Activated naive CD8-positive, alpha-beta T cell treated with anti-CD3 and anti-CD28 coated beads, Interleukin-2, amount 50 U/mL, for 24 hours (primary cell): ENCODE data around the gene MAP4K4.
"Not testable (repeated sequence)": the region's sequence is repeated elsewhere in the genome, so short reads cannot be mapped to it uniquely, and the experiment has no call there.

Experiments
- ATAC-seq: fragments of 150-1000 bp; cut with Tn5 transposase; one replicate; pipeline ENCODE4 v1.10.0; 2021
- DNase-seq: peaks from one replicate; pipeline ENCODE4 v3.0.0; 2021
- H3K27ac Mint-ChIP-seq: one replicate; pipeline ENCODE4 v1.8.0; 2021; ENCODE audit warnings: mild to moderate bottlenecking, mixed read lengths
- H3K27me3 Mint-ChIP-seq: one replicate; pipeline ENCODE4 v1.8.0; 2021; ENCODE audit warnings: mixed read lengths
- H3K36me3 Mint-ChIP-seq: one replicate; pipeline ENCODE4 v1.8.0; 2021; ENCODE audit warnings: low read depth, mixed read lengths
- H3K4me1 Mint-ChIP-seq: one replicate; pipeline ENCODE4 v1.8.0; 2021; ENCODE audit warnings: mixed read lengths
- H3K4me3 Mint-ChIP-seq: one replicate; pipeline ENCODE4 v1.8.0; 2021; ENCODE audit warnings: mild to moderate bottlenecking, moderate library complexity, mixed read lengths
- H3K9me3 Mint-ChIP-seq: one replicate; pipeline ENCODE4 v1.8.0; 2021; ENCODE audit warnings: mixed read lengths

The MAP4K4 gene

GRCh38 chr2:101899871-101900270 lies 202.4 kb downstream of the MAP4K4 start:
- ATAC-seq (no peak), DNase-seq (no peak)
- H3K36me3 Mint-ChIP-seq, result peaks cover under 1% of the 10 kb centered on the region
- H3K27me3 Mint-ChIP-seq, result peaks cover 2% of the 10 kb centered on the region
- no peak overlapping the region for H3K27ac Mint-ChIP-seq
- H3K4me3 Mint-ChIP-seq, result no peak overlapping the region
- H3K4me1 Mint-ChIP-seq, result peaks cover 20% of the 10 kb centered on the region
- peaks cover 8% of the 10 kb centered on the region for H3K9me3 Mint-ChIP-seq

- Mint-ChIP-seq H3K36me3 (peaks cover 3% of the 10 kb centered on the region), H3K27ac (peak overlapping the region; percentile 67), H3K4me3 (no peak overlapping the region), H3K9me3 (peaks cover 12% of the 10 kb centered on the region), H3K27me3 (peaks cover 4% of the 10 kb centered on the region), H3K4me1 (peaks cover 20% of the 10 kb centered on the region)
- DNase-seq (peak; percentile 21), ATAC-seq (peak; percentile 91)
These were observed 202.9 kb downstream of the MAP4K4 start for GRCh38 chr2:101900375-101900774.

DNA sequence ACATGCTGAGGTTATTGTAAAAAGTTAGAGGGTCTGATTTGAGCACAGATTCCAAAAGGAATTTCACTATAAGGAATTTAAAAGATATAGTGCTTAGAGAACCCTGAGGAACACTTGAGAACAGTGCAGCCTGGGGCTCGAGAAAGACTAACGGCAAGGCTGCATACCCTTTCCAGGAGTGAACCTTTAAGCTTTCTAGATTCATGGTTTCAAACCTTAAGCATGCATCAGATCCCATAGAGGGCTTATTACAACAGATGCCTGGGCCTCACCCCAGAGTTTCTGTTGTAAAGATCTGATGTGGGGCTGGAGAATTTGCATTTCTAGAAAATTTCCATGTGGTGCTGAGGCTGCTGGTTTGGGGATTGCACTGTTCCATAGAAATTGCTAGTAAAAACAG lies 203.7 kb downstream of the MAP4K4 start:
- no peak overlapping the region for H3K4me3 Mint-ChIP-seq
- no peak overlapping the region for H3K27ac Mint-ChIP-seq
- H3K4me1 Mint-ChIP-seq, result peaks cover 20% of the 10 kb centered on the region
- peaks cover 3% of the 10 kb centered on the region for H3K36me3 Mint-ChIP-seq
- H3K27me3 Mint-ChIP-seq, result peaks cover 6% of the 10 kb centered on the region
- DNase-seq (no peak), ATAC-seq (no peak)
- H3K9me3 Mint-ChIP-seq, result peaks cover 17% of the 10 kb centered on the region

DNA sequence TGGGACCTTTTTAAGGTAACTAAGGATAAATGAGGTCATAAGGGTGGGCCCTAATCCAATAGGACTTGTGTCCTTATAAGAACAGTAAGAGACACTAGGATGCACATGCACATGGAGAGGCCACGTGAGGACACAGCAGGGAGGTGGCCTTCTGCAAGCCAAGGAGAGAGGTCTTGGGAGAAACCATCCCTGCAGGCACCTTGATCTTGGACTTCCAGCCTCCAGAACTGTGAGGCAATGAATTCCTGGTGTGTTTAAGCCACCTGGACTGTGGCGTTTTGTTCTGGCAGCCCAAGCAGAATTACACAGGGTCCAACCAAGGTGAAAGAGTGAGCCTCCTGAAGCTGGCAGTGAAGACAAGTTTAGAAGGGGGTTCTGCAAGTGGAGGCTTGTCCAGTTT lies 204.7 kb downstream of the MAP4K4 start:
- peaks cover 17% of the 10 kb centered on the region for H3K9me3 Mint-ChIP-seq

GRCh38 chr2:101904916-101905315 lies 207.4 kb downstream of the MAP4K4 start:
- Mint-ChIP-seq H3K36me3 (peaks cover 3% of the 10 kb centered on the region), H3K4me3 (no peak overlapping the region), H3K4me1 (peaks cover 18% of the 10 kb centered on the region), H3K9me3 (peaks cover 33% of the 10 kb centered on the region), H3K27me3 (peaks cover 11% of the 10 kb centered on the region), H3K27ac (no peak overlapping the region)
- ATAC-seq, result no peak
- no peak for DNase-seq

More for the DNA sequence above, 204.7 kb downstream of the MAP4K4 start:
- Mint-ChIP-seq H3K4me1 (peaks cover 20% of the 10 kb centered on the region), H3K27ac (no peak overlapping the region), H3K27me3 (peaks cover 6% of the 10 kb centered on the region), H3K4me3 (no peak overlapping the region), H3K36me3 (peaks cover 3% of the 10 kb centered on the region)
- ATAC-seq, result no peak
- DNase-seq, result no peak

- ATAC-seq, result no peak
- peaks cover 9% of the 10 kb centered on the region for H3K4me1 Mint-ChIP-seq
These were observed 208.3 kb downstream of the MAP4K4 start for GRCh38 chr2:101905746-101906336.

GRCh38 chr2:101909760-101910159 lies 212.3 kb downstream of the MAP4K4 start:
- ATAC-seq (no peak), DNase-seq (no peak)
- Mint-ChIP-seq H3K4me1 (peaks cover 8% of the 10 kb centered on the region), H3K4me3 (no peak overlapping the region), H3K27me3 (peaks cover 21% of the 10 kb centered on the region), H3K36me3 (peaks cover 3% of the 10 kb centered on the region), H3K9me3 (peaks cover 32% of the 10 kb centered on the region), H3K27ac (no peak overlapping the region)

More at GRCh38 chr2:101905746-101906336, 208.3 kb downstream of the MAP4K4 start:
- no peak for DNase-seq
- H3K9me3 Mint-ChIP-seq, result peaks cover 39% of the 10 kb centered on the region
- peaks cover 14% of the 10 kb centered on the region for H3K27me3 Mint-ChIP-seq
- H3K36me3 Mint-ChIP-seq, result peaks cover 3% of the 10 kb centered on the region
- no peak overlapping the region for H3K4me3 Mint-ChIP-seq
- H3K27ac Mint-ChIP-seq, result no peak overlapping the region

DNA sequence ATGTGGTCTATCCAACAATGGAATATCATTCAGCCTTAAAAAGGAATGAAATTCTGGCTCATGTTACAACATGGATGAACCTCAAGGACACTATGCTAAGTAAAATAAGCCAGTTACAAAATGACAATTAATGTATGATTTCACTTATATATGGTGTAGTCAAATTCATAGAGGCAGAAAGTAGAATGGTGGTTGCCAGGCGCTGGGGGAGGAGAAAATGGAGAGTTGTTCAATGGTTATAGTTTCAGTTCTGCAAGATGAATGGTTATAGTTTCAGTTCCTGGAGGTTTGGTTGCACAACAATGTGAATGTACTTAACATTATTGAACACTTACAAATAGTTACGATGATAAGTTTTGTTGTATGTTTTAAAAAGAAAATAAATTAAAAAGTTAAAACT lies 215.0 kb downstream of the MAP4K4 start:
- DNase-seq (no peak), ATAC-seq (peak; percentile 33)
- H3K9me3 Mint-ChIP-seq, result peaks cover 18% of the 10 kb centered on the region
- no peak overlapping the region for H3K27ac Mint-ChIP-seq
- H3K4me3 Mint-ChIP-seq, result no peak overlapping the region
- peaks cover 21% of the 10 kb centered on the region for H3K27me3 Mint-ChIP-seq
- H3K36me3 Mint-ChIP-seq, result no peaks in the 10 kb centered on the region
- peaks cover 8% of the 10 kb centered on the region for H3K4me1 Mint-ChIP-seq

GRCh38 chr2:101921319-101921952 lies 223.9 kb downstream of the MAP4K4 start:
- DNase-seq, result no peak
- no peak for ATAC-seq
- Mint-ChIP-seq H3K27ac (no peak overlapping the region), H3K27me3 (no peaks in the 10 kb centered on the region), H3K9me3 (peaks cover 34% of the 10 kb centered on the region), H3K4me3 (no peak overlapping the region), H3K4me1 (peaks cover 2% of the 10 kb centered on the region), H3K36me3 (peaks cover 14% of the 10 kb centered on the region)

- DNase-seq (no peak), ATAC-seq (no peak)
- Mint-ChIP-seq H3K27ac (no peak overlapping the region), H3K9me3 (peaks cover 40% of the 10 kb centered on the region), H3K27me3 (no peaks in the 10 kb centered on the region), H3K36me3 (peaks cover 18% of the 10 kb centered on the region), H3K4me3 (no peak overlapping the region), H3K4me1 (peaks cover 2% of the 10 kb centered on the region)
These were observed 224.4 kb downstream of the MAP4K4 start for GRCh38 chr2:101921953-101922325.

- not testable (repeated sequence) for H3K4me1 Mint-ChIP-seq, H3K4me3 Mint-ChIP-seq, ATAC-seq, H3K27ac Mint-ChIP-seq, H3K27me3 Mint-ChIP-seq, DNase-seq
- Mint-ChIP-seq H3K9me3 (peaks cover 48% of the 10 kb centered on the region), H3K36me3 (peaks cover 20% of the 10 kb centered on the region)
These were observed 226.8 kb downstream of the MAP4K4 start for GRCh38 chr2:101924311-101924710.

- Mint-ChIP-seq H3K4me3 (no peak overlapping the region), H3K27me3 (peaks cover 7% of the 10 kb centered on the region), H3K9me3 (peaks cover 28% of the 10 kb centered on the region), H3K27ac (no peak overlapping the region), H3K4me1 (no peaks in the 10 kb centered on the region), H3K36me3 (peaks cover 14% of the 10 kb centered on the region)
- no peak for DNase-seq
- no peak for ATAC-seq
These were observed 232.5 kb downstream of the MAP4K4 start for GRCh38 chr2:101930019-101930418.

DNA sequence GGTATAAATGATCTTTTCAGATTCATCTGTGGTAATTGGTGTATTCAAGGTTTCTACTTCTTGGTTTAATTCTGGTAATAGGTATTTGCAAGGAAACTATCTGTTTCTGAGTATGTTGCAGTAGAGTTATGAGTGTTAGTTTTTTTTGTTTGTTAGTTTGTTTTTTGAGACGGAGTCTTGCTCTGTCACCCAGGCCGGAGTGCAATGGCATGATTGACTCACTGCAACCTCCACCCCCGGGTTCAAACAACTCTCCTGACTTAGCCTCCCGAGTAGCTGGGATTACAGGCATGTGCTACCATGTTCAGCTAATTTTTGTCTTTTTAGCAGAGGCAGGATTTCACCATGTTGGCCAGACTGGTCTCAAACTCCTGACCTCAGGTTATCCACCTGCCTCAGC lies 233.3 kb downstream of the MAP4K4 start:
- Mint-ChIP-seq H3K4me3 (no peak overlapping the region), H3K36me3 (peaks cover 9% of the 10 kb centered on the region), H3K9me3 (peaks cover 22% of the 10 kb centered on the region), H3K27ac (no peak overlapping the region), H3K27me3 (peaks cover 7% of the 10 kb centered on the region), H3K4me1 (no peaks in the 10 kb centered on the region)
- DNase-seq (no peak), ATAC-seq (no peak)

DNA sequence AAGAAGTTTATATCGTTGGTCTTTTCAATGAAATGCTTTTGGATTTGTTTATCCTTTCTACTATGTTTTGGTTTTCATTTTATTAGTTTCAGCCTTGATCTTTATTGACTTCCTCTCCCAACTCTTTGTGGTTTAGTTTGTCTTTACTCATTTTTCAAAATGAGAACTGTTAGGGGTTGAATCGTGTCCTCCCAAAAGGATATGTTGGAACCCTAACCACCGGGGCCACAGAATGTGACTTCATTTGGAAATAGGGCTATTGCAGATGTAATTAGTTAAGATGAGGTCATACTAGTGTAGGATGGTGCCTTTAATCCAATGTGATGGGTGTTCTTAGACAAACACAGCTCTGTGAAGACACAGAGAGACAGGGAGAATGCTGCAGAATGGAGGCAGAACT lies 233.9 kb downstream of the MAP4K4 start:
- Mint-ChIP-seq H3K4me3 (no peak overlapping the region), H3K9me3 (peaks cover 20% of the 10 kb centered on the region), H3K27ac (no peak overlapping the region), H3K4me1 (no peaks in the 10 kb centered on the region), H3K36me3 (peaks cover 7% of the 10 kb centered on the region), H3K27me3 (peaks cover 7% of the 10 kb centered on the region)
- no peak for DNase-seq
- ATAC-seq, result no peak

DNA sequence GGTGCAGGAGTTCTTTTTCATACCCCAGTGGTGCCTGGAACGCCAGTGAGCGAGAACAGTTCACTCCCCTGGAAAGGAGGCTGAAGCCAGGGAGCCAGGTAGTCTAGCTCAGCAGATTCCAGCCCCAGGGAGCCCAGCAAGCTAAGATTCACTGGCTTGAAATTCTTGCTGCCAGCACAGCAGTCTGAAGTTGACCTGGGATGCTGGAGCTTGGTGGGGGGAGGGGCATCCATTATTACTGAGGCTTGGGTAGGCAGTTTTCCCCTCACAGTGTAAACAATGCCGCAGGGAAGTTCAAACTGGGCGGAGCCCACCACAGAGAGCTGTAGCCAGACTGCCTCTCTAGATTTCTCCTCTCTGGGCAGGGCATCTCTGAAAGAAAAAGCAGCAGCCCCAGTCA lies 238.3 kb downstream of the MAP4K4 start:
- not testable (repeated sequence) for DNase-seq, H3K4me3 Mint-ChIP-seq, H3K4me1 Mint-ChIP-seq, ATAC-seq, H3K36me3 Mint-ChIP-seq, H3K27ac Mint-ChIP-seq
- peaks cover 25% of the 10 kb centered on the region for H3K9me3 Mint-ChIP-seq
- H3K27me3 Mint-ChIP-seq, result peaks cover 21% of the 10 kb centered on the region
